Stimulated activated CD8-positive, alpha-beta memory T cell treated with anti-CD3 and anti-CD28 coated beads, Interleukin-15, amount 100 ng/mL, for 48 hours (primary cell): ENCODE measurements around the gene NFS1.
"Not testable (repeated sequence)": the region's sequence is repeated elsewhere in the genome, so short reads cannot be mapped to it uniquely, and the experiment has no call there.

Experiments
- DNase-seq, 2 donors: peaks; one replicate each; pipeline ENCODE4 v3.0.0-alpha.2; 2020; ENCODE audit warnings: low read depth in 2 of 2

Gene NFS1

GRCh38 chr20:35710039-35710438, 10.9 kb upstream of the NFS1 start:
- DNase-seq, result no peak

GRCh38 chr20:35709259-35709658, 10.1 kb upstream of the NFS1 start:
- DNase-seq, result no peak

- DNase-seq, result no peak
Measured at GRCh38 chr20:35708502-35708901, 9.3 kb upstream of the NFS1 start.

GRCh38 chr20:35706591-35707529, 7.7 kb upstream of the NFS1 start:
- DNase-seq, result not testable (repeated sequence)

GRCh38 chr20:35705894-35706293, 6.7 kb upstream of the NFS1 start:
- DNase-seq, result not testable (repeated sequence)

- DNase-seq, result no peak
Measured at GRCh38 chr20:35704514-35705261, 5.5 kb upstream of the NFS1 start.

GRCh38 chr20:35702824-35703695, 3.9 kb upstream of the NFS1 start:
- no peak for DNase-seq

- no peak for DNase-seq
Measured at GRCh38 chr20:35702051-35702823, 3.1 kb upstream of the NFS1 start.

GRCh38 chr20:35700625-35701148, 1.5 kb upstream of the NFS1 start:
- DNase-seq, result no peak

GRCh38 chr20:35699957-35700624, 939 bp upstream of the NFS1 start:
- no peak for DNase-seq

GRCh38 chr20:35698298-35699126, 640 bp downstream of the NFS1 start:
- DNase-seq, result no peak

GRCh38 chr20:35697696-35698297, 1.4 kb downstream of the NFS1 start:
- DNase-seq, result no peak

GRCh38 chr20:35695978-35696377, 3.2 kb downstream of the NFS1 start:
- DNase-seq, result no peak

GRCh38 chr20:35695245-35695749, 3.9 kb downstream of the NFS1 start:
- no peak for DNase-seq

- DNase-seq, result no peak
Measured at GRCh38 chr20:35690265-35690664, 8.9 kb downstream of the NFS1 start.

- not testable (repeated sequence) for DNase-seq
Measured at GRCh38 chr20:35686872-35687271, 12.3 kb downstream of the NFS1 start.

- not testable (repeated sequence) for DNase-seq
Measured at GRCh38 chr20:35685368-35685767, 13.8 kb downstream of the NFS1 start.

- DNase-seq, result no peak
Measured at GRCh38 chr20:35681960-35682359, 17.2 kb downstream of the NFS1 start.
